IPS-20b (cell line): ENCODE data around the gene LRRC14B.
"Not testable (repeated sequence)": the region's sequence is repeated elsewhere in the genome, so short reads cannot be mapped to it uniquely, and the experiment has no call there.

Experiments
- H3K27ac ChIP-seq: one replicate; pipeline ENCODE4 v1.5.1; 2013; ENCODE audit warnings: low read length
- H3K27me3 ChIP-seq: 2 replicates; pipeline ENCODE4 v1.6.1; 2013; ENCODE audit warnings: mild to moderate bottlenecking, low read length, inconsistent platforms; ENCODE audit not compliant: insufficient read depth
- H3K36me3 ChIP-seq: 2 replicates; pipeline ENCODE4 v1.6.1; 2013; ENCODE audit warnings: low read depth, mild to moderate bottlenecking, inconsistent platforms, low read length, moderate library complexity; ENCODE audit not compliant: insufficient read depth
- H3K4me1 ChIP-seq: 2 replicates; pipeline ENCODE4 v1.6.1; 2013; ENCODE audit warnings: mild to moderate bottlenecking, control low read depth, inconsistent platforms, low read length, moderate library complexity; ENCODE audit not compliant: insufficient read depth
- H3K4me3 ChIP-seq: 2 replicates; pipeline ENCODE4 v1.5.1; 2013; ENCODE audit warnings: mild to moderate bottlenecking, low read length, inconsistent platforms
- H3K9ac ChIP-seq: 2 replicates; pipeline ENCODE4 v1.6.1; 2013; ENCODE audit warnings: low read depth, mild to moderate bottlenecking, inconsistent platforms, low read length, moderate library complexity
- H3K9me3 ChIP-seq: 2 replicates; pipeline ENCODE4 v1.6.1; 2013; ENCODE audit warnings: mild to moderate bottlenecking, low read depth, low read length, inconsistent platforms; ENCODE audit not compliant: insufficient read depth

LRRC14B gene

GRCh38 chr5:189976-190365 is 1.3 kb upstream of the LRRC14B start:
- Histone ChIP-seq H3K36me3 (no peaks in the 10 kb centered on the region), H3K27ac (no peak overlapping the region), H3K4me3 (no peak overlapping the region), H3K4me1 (no peaks in the 10 kb centered on the region), H3K9ac (no peak overlapping the region), H3K27me3 (no peaks in the 10 kb centered on the region), H3K9me3 (no peaks in the 10 kb centered on the region)

- Histone ChIP-seq H3K27ac (no peak overlapping the region), H3K27me3 (no peaks in the 10 kb centered on the region), H3K4me3 (no peak overlapping the region), H3K4me1 (no peaks in the 10 kb centered on the region), H3K36me3 (no peaks in the 10 kb centered on the region), H3K9ac (no peak overlapping the region), H3K9me3 (no peaks in the 10 kb centered on the region)
Measured at GRCh38 chr5:190366-191035, 794 bp upstream of the LRRC14B start.

GRCh38 chr5:191949-192690 is 825 bp downstream of the LRRC14B start:
- H3K27me3 ChIP-seq, result no peaks in the 10 kb centered on the region
- no peaks in the 10 kb centered on the region for H3K4me1 ChIP-seq
- H3K9me3 ChIP-seq, result no peaks in the 10 kb centered on the region
- H3K36me3 ChIP-seq, result no peaks in the 10 kb centered on the region
- no peak overlapping the region for H3K4me3 ChIP-seq
- H3K27ac ChIP-seq, result no peak overlapping the region
- H3K9ac ChIP-seq, result no peak overlapping the region

- Histone ChIP-seq H3K27ac (no peak overlapping the region), H3K4me3 (no peak overlapping the region), H3K4me1 (no peaks in the 10 kb centered on the region), H3K36me3 (no peaks in the 10 kb centered on the region), H3K9me3 (no peaks in the 10 kb centered on the region), H3K9ac (no peak overlapping the region), H3K27me3 (no peaks in the 10 kb centered on the region)
Measured at GRCh38 chr5:192691-192969, 1.3 kb downstream of the LRRC14B start.

- no peak overlapping the region for H3K9ac ChIP-seq
- H3K4me3 ChIP-seq, result no peak overlapping the region
- H3K27ac ChIP-seq, result no peak overlapping the region
- no peaks in the 10 kb centered on the region for H3K9me3 ChIP-seq
- H3K36me3 ChIP-seq, result no peaks in the 10 kb centered on the region
- H3K27me3 ChIP-seq, result no peaks in the 10 kb centered on the region
- no peaks in the 10 kb centered on the region for H3K4me1 ChIP-seq
Measured at GRCh38 chr5:192970-193831, 1.9 kb downstream of the LRRC14B start.

GRCh38 chr5:194102-194501 is 2.8 kb downstream of the LRRC14B start:
- H3K36me3 ChIP-seq, result no peaks in the 10 kb centered on the region
- no peaks in the 10 kb centered on the region for H3K27me3 ChIP-seq
- no peaks in the 10 kb centered on the region for H3K9me3 ChIP-seq
- no peak overlapping the region for H3K4me3 ChIP-seq
- H3K4me1 ChIP-seq, result no peaks in the 10 kb centered on the region
- H3K9ac ChIP-seq, result no peak overlapping the region
- no peak overlapping the region for H3K27ac ChIP-seq

GRCh38 chr5:194603-195209 is 3.4 kb downstream of the LRRC14B start:
- H3K4me1 ChIP-seq, result no peaks in the 10 kb centered on the region
- no peaks in the 10 kb centered on the region for H3K36me3 ChIP-seq
- no peak overlapping the region for H3K4me3 ChIP-seq
- no peaks in the 10 kb centered on the region for H3K9me3 ChIP-seq
- no peak overlapping the region for H3K9ac ChIP-seq
- no peaks in the 10 kb centered on the region for H3K27me3 ChIP-seq
- no peak overlapping the region for H3K27ac ChIP-seq

- Histone ChIP-seq H3K4me3 (no peak overlapping the region), H3K27ac (no peak overlapping the region), H3K9ac (no peak overlapping the region), H3K36me3 (no peaks in the 10 kb centered on the region), H3K27me3 (no peaks in the 10 kb centered on the region), H3K4me1 (no peaks in the 10 kb centered on the region), H3K9me3 (no peaks in the 10 kb centered on the region)
Measured at GRCh38 chr5:195401-196160, 4.3 kb downstream of the LRRC14B start.

GRCh38 chr5:196350-196749 is 5.1 kb downstream of the LRRC14B start:
- H3K27me3 ChIP-seq, result no peaks in the 10 kb centered on the region
- no peak overlapping the region for H3K27ac ChIP-seq
- no peak overlapping the region for H3K4me3 ChIP-seq
- H3K4me1 ChIP-seq, result no peaks in the 10 kb centered on the region
- H3K9ac ChIP-seq, result no peak overlapping the region
- no peaks in the 10 kb centered on the region for H3K36me3 ChIP-seq
- H3K9me3 ChIP-seq, result no peaks in the 10 kb centered on the region

- H3K36me3 ChIP-seq, H3K27me3 ChIP-seq, H3K4me3 ChIP-seq, H3K4me1 ChIP-seq, H3K9me3 ChIP-seq, H3K27ac ChIP-seq, H3K9ac ChIP-seq: not testable (repeated sequence)
Measured at GRCh38 chr5:197031-197430, 5.7 kb downstream of the LRRC14B start.

GRCh38 chr5:197892-198489 is 6.7 kb downstream of the LRRC14B start:
- no peak overlapping the region for H3K4me3 ChIP-seq
- no peaks in the 10 kb centered on the region for H3K27me3 ChIP-seq
- no peak overlapping the region for H3K9ac ChIP-seq
- no peaks in the 10 kb centered on the region for H3K4me1 ChIP-seq
- no peak overlapping the region for H3K27ac ChIP-seq
- no peaks in the 10 kb centered on the region for H3K36me3 ChIP-seq
- H3K9me3 ChIP-seq, result no peaks in the 10 kb centered on the region
